ENCODE results near the gene BNIP5.

- TF ChIP-seq POLR2AphosphoS5 (IDR thresholded peaks at IDR 0.05) (no peak), POLR2A (IDR thresholded peaks at IDR 0.05) (no peak)
These were observed 34.5 kb upstream of the BNIP5 start for GRCh38 chr6:36371211-36371610.

Data from spleen (tissue), 3 donors.